Endothelial cell of hepatic sinusoid (primary cell): ENCODE measurements around the gene DNAJC12.
"Not testable (repeated sequence)": the region's sequence is repeated elsewhere in the genome, so short reads cannot be mapped to it uniquely, and the experiment has no call there.

Source experiments
- in situ Hi-C: cut with HindIII; loops from 2 replicates; pipeline ENCODE4 v1.10.0; 2017; ENCODE audit warnings: low sequenced_read_pairs

The DNAJC12 gene

DNA sequence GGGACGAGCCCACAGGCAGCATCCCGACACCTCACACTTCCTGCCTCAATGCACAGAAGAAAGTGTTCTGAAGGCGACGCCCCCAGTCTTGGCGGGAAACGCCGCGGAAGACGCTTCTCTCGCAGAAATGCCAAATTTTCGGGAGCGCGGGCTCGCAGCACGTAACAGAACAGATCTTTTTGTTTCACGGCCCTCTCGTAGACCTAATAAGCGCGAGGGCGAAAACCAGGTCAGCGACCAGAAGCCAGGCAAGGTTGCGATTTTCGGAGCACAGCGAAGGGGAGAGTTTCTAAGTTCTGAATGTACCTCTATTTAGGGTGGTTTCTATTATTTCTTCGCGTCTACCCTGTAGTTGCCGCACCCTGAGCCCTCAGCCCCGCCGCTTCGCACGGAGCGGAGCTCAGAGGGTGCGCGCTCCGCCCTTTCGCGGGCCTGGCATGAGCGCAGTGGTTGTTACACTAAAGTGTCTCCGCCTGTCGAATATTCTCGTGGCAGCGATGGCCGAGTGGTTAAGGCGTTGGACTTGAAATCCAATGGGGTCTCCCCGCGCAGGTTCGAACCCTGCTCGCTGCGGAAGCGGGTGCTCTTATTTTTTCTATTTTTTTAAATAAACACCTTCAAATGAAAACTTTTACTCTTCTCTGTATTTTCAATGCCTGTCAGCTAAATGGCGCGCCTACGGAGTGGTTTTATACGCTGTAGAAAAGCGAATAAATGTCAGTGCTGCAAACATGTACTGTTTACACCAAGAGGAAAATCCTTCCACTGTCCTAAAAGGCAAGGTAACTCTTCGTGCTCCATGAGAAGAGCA, 73.8 kb downstream of the DNAJC12 start:
- in situ Hi-C loops: no loop called here

DNA sequence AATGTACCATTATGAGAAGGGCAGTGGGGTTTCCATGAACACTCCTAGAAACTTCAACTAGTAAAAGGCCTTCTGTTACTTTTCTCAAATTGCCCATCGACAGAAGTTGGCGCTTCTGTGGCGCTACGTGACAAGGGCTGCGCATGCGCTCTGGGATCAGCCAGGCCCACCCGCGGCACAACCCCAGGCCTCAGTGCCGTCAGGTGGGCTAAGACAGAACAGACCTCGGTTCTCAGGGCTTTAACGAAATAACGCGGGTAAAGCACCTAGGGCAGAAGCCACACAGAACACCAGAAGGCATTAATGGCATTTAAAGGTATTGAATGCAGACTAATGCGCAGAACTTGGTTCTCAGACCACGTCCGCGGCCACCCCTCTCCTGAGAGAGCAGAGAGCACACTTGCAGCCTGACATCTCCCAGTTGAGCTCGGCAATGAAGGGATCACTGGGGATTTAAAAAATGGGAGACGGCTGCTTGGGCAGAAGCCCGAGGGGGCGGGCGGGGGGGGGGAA, 74.4 kb downstream of the DNAJC12 start:
- in situ Hi-C loops: no loop called here

DNA sequence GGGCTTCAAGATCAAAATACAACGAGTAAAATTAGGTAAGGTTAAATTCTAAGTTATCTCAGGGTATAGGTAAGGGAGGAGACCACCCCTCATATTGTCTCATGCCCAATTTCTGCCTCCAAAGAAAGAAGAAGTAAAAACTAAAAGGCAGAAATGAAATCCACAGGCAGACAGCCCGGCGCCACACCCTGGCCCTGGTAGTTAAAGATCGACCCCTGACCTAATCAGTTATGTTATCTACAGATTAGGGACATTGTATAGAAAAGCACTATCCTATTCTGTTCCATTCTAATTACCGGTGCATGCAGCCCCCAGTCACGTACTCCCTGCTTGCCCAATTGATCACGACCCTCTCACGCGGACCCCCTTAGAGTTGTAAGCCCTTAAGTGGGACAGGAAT, 75.4 kb downstream of the DNAJC12 start:
- in situ Hi-C loops: not testable (repeated sequence)

DNA sequence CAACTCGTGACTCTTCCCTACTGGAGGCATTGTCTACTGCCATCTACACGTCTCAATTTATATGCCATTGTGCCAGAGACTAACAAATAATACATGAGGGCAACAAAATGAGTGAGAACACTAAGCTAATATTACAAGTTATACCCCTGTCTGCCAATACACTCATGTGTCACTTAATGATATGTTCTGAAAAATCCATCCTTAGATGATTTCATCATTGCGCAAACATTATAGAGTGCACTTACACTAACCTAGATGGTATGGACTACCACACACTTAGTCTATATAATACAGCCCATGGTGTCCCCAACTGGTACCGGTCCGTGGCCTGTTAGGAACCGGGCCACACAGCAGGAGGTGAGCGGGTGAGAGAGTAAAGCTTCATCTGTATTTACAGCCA, 77.7 kb downstream of the DNAJC12 start:
- in situ Hi-C loops: no loop called here
